IMR-90 (cell line): ENCODE results near the gene FMN2.

Experiments
- CEBPB ChIP-seq: IDR thresholded peaks from 2 replicates; pipeline ENCODE4 v1.6.1; 2012; ENCODE audit warnings: low read depth, low read length, improper control_type of control experiment
- MAFK ChIP-seq: IDR thresholded peaks from 2 replicates; pipeline ENCODE4 v1.6.1; 2012; ENCODE audit warnings: low read depth, low read length, improper control_type of control experiment
- POLR2A ChIP-seq: IDR thresholded peaks from 2 replicates; pipeline ENCODE4 v1.6.1; 2012; ENCODE audit warnings: mild to moderate bottlenecking, low read depth, low read length
- RAD21 ChIP-seq: IDR thresholded peaks from 2 replicates; pipeline ENCODE4 v1.6.1; 2012; ENCODE audit warnings: low read length, improper control_type of control experiment
- SMC3 ChIP-seq: fragments of 150-350 bp; IDR thresholded peaks from 2 replicates; pipeline ENCODE4 v1.6.1; 2016; ENCODE audit warnings: low read depth, mild to moderate bottlenecking, antibody characterized with exemption, low read length, moderate library complexity
- TF ChIP-seq, protein P1 (sequence below): conservative IDR thresholded peaks from 2 replicates; pipeline ENCODE4 v1.5.1; 2012; ENCODE audit warnings: mild to moderate bottlenecking, low read depth, low read length, improper control_type of control experiment

DNA sequence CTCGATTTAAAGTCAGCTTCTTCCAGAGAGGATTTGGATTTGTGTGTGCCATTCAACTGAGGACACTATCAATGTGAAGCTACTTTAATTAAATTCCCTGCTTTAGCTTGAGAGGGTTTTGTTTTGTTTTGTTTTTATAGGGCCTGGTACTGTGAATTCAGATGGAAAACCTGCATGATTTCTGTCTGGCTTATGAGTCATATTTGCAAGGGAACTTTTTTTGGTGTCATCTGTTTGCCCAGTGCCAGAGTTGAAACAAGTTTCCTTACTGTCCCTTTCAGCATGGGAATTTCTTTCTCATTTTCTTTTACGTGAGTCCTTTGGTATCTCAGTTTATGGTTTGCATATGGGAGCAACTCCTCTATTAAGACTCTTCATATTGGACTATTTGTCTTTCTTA, 325.6 kb downstream of the FMN2 start:
- no peak for TF ChIP-seq POLR2A
- no peak for TF ChIP-seq RAD21
- TF ChIP-seq, protein P1, sequence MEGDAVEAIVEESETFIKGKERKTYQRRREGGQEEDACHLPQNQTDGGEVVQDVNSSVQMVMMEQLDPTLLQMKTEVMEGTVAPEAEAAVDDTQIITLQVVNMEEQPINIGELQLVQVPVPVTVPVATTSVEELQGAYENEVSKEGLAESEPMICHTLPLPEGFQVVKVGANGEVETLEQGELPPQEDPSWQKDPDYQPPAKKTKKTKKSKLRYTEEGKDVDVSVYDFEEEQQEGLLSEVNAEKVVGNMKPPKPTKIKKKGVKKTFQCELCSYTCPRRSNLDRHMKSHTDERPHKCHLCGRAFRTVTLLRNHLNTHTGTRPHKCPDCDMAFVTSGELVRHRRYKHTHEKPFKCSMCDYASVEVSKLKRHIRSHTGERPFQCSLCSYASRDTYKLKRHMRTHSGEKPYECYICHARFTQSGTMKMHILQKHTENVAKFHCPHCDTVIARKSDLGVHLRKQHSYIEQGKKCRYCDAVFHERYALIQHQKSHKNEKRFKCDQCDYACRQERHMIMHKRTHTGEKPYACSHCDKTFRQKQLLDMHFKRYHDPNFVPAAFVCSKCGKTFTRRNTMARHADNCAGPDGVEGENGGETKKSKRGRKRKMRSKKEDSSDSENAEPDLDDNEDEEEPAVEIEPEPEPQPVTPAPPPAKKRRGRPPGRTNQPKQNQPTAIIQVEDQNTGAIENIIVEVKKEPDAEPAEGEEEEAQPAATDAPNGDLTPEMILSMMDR: no peak
- no peak for TF ChIP-seq MAFK
- TF ChIP-seq SMC3: no peak
- no peak for TF ChIP-seq CEBPB
